NOMO-1 treated with DMSO at 0.1 percent for 48 hours (cell line): ENCODE results near the gene IFI6.
"Not testable (repeated sequence)": the region's sequence is repeated elsewhere in the genome, so short reads cannot be mapped to it uniquely, and the experiment has no call there.

Experiments
- DNase-seq: peaks from one replicate; lab custom pipeline; 2025; ENCODE audit not compliant: unreplicated experiment; lab: John Stamatoyannopoulos, UW

The IFI6 gene

GRCh38 chr1:27632387-27633297, 39.4 kb downstream of the IFI6 start:
- DNase-seq = no peak

GRCh38 chr1:27630859-27631491, 41.0 kb downstream of the IFI6 start:
- no peak for DNase-seq

GRCh38 chr1:27628712-27629111, 43.3 kb downstream of the IFI6 start:
- no peak for DNase-seq

DNA sequence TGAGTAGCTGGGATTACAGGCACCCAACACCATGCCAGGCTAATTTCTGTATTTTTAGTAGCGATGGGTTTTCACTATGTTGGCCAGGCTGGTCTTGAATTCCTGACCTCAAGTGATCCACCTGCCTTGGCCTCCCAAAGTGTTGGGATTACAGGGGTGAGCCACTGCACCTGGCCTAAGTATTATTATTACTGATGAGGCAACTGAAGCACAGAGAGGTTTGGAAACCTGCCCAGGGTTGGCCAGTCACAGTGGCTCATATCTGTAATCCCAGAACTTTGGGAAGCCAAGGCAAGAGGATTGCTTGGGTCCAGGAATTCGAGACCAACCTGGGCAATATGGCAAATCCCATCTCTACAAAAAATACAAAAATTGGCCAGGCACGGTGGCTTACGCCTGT, 44.3 kb downstream of the IFI6 start:
- not testable (repeated sequence) for DNase-seq

- DNase-seq = no peak
These were observed 44.9 kb downstream of the IFI6 start for GRCh38 chr1:27627061-27627460.

- DNase-seq = peak; percentile 97
These were observed 45.7 kb downstream of the IFI6 start for GRCh38 chr1:27626031-27626935.

- no peak for DNase-seq
These were observed 47.4 kb downstream of the IFI6 start for GRCh38 chr1:27624467-27625178.

- DNase-seq = no peak
These were observed 48.4 kb downstream of the IFI6 start for GRCh38 chr1:27623327-27624212.

- no peak for DNase-seq
These were observed 49.2 kb downstream of the IFI6 start for GRCh38 chr1:27622828-27623227.

GRCh38 chr1:27621051-27621920, 50.7 kb downstream of the IFI6 start:
- no peak for DNase-seq

- DNase-seq = not testable (repeated sequence)
These were observed 52.1 kb downstream of the IFI6 start for GRCh38 chr1:27619782-27620438.

DNA sequence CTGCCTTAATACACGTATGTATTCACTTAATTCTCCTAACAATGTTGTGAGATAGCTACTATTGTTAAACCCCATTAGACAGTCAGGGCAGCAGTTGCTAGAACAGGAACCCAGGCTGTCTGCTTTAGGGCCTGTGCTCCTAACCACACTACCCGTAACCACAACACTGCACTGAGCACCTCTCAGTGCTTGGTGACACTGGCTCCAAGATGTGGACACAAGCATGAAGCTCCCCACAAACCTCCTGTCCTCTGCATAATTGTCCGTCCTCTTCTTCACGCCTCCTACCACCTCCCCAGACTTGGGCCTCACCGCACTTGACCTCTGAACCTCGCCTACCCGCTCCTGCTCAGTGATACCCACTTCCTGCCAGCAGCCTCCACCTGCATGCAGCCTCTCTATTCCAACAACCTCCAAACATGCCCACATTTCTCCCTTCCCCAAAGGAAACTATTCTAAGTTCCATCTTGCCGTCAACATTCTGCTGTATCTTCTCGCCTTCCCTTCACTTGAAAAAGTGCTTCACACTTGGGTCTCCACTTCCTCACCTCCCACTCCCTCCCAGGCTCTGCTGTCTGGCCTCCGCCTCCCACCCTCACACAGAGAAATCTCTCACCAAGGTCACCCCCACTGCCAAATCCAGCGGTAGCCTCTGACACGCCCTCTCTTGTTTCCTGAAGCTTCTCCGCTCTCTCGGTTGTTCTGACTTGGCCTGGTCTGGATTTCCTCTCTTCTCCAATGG, 53.5 kb downstream of the IFI6 start:
- DNase-seq = peak; percentile 82

- no peak for DNase-seq
These were observed 54.6 kb downstream of the IFI6 start for GRCh38 chr1:27617420-27617819.

- DNase-seq = no peak
These were observed 55.6 kb downstream of the IFI6 start for GRCh38 chr1:27616441-27616840.
